Glutamatergic neuron (in vitro differentiated cells): Measurements from ENCODE around the gene MOGAT2. TPM values are rescaled to one million over a fixed set of nuclear protein-coding genes. Genes with fewer than 3 reads are reported as not detected.

Experiments
- DNase-seq: peaks from one replicate; pipeline ENCODE4 v3.0.0; 2022
- H3K27ac Mint-ChIP-seq: one replicate; pipeline ENCODE4 v1.8.0; 2020; ENCODE audit warnings: mild to moderate bottlenecking, mixed read lengths, inconsistent platforms; ENCODE audit not compliant: unreplicated experiment
- H3K27me3 Mint-ChIP-seq: one replicate; pipeline ENCODE4 v1.8.0; 2020; ENCODE audit warnings: mild to moderate bottlenecking, moderate library complexity, mixed read lengths, inconsistent platforms; ENCODE audit not compliant: unreplicated experiment
- H3K36me3 Mint-ChIP-seq: one replicate; pipeline ENCODE4 v1.8.0; 2020; ENCODE audit warnings: mild to moderate bottlenecking, mixed read lengths, inconsistent platforms; ENCODE audit not compliant: unreplicated experiment
- H3K4me1 Mint-ChIP-seq: one replicate; pipeline ENCODE4 v1.8.0; 2020; ENCODE audit warnings: mild to moderate bottlenecking, low read depth, mixed read lengths, inconsistent platforms; ENCODE audit not compliant: unreplicated experiment
- H3K4me3 Mint-ChIP-seq: one replicate; pipeline ENCODE4 v1.8.0; 2020; ENCODE audit warnings: mild to moderate bottlenecking, mixed read lengths, inconsistent platforms; ENCODE audit not compliant: unreplicated experiment
- H3K9me3 Mint-ChIP-seq: one replicate; pipeline ENCODE4 v1.8.0; 2020; ENCODE audit warnings: mild to moderate bottlenecking, moderate library complexity, mixed read lengths, inconsistent platforms; ENCODE audit not compliant: unreplicated experiment
- CTCF ChIP-seq: fragments of 200-600 bp; sonication (generic); IDR thresholded peaks from one replicate; pipeline ENCODE4 v1.5.0; 2021; ENCODE audit not compliant: partially characterized antibody, unreplicated experiment
- long read RNA-seq: library from polyadenylated mRNA; unstranded; transcript quantifications from one replicate; pipeline ENCODE4 v2.0.0, GENCODE V29; 2020; ENCODE audit not compliant: unreplicated experiment
- total RNA-seq: library from RNA; stranded (reverse); fragmentation: NEBNext Ultra II Directional; extraction: Animal tissue kit (Norgen Biotek cat#: 25700); gene quantifications from one replicate; pipeline ENCODE4 v1.2.1, GENCODE V29; 2021; ENCODE audit not compliant: unreplicated experiment

The MOGAT2 gene
- not detected for total RNA-seq
- long read RNA-seq, result 0 reads

GRCh38 chr11:75717608-75718418, at the start of gene MOGAT2:
TSS of gene MOGAT2 (plus strand) at chr11:75717838. CDS start at chr11:75717889, 51 bp downstream.
- H3K4me1 Mint-ChIP-seq, result no peaks in the 10 kb centered on the region
- H3K9me3 Mint-ChIP-seq, result peaks cover 4% of the 10 kb centered on the region
- H3K27me3 Mint-ChIP-seq, result peaks cover 7% of the 10 kb centered on the region

GRCh38 chr11:75668451-75669297, 49.0 kb upstream of the MOGAT2 start, which contains the start of gene MAP6:
TSS of gene MAP6 (minus strand) at chr11:75669038. CDS start at chr11:75668369, 669 bp downstream.
- Mint-ChIP-seq H3K9me3 (peaks cover 21% of the 10 kb centered on the region), H3K4me1 (peaks cover 21% of the 10 kb centered on the region), H3K36me3 (peaks cover 6% of the 10 kb centered on the region), H3K27ac (peak within 1 kb of the TSS; percentile 98), H3K4me3 (peak within 1 kb of the TSS; percentile 99), H3K27me3 (peaks cover 12% of the 10 kb centered on the region)
- no peak for TF ChIP-seq CTCF
- peak; percentile 89 for DNase-seq

More at GRCh38 chr11:75717608-75718418, at the start of gene MOGAT2:
- Mint-ChIP-seq H3K36me3 (peaks cover 6% of the 10 kb centered on the region), H3K4me3 (no peak within 1 kb of the TSS), H3K27ac (no peak within 1 kb of the TSS)
- DNase-seq, result no peak
- no peak for TF ChIP-seq CTCF

- Mint-ChIP-seq H3K36me3 (no peaks in the 10 kb centered on the region), H3K4me1 (no peaks in the 10 kb centered on the region), H3K4me3 (no peak overlapping the region), H3K27ac (no peak overlapping the region), H3K27me3 (peaks cover 4% of the 10 kb centered on the region), H3K9me3 (peaks cover 4% of the 10 kb centered on the region)
- no peak for TF ChIP-seq CTCF
- DNase-seq, result no peak
These were observed 43.6 kb upstream of the MOGAT2 start for GRCh38 chr11:75673977-75674582.

- Mint-ChIP-seq H3K27me3 (peaks cover 4% of the 10 kb centered on the region), H3K4me3 (no peak overlapping the region), H3K9me3 (no peaks in the 10 kb centered on the region), H3K4me1 (no peaks in the 10 kb centered on the region), H3K27ac (no peak overlapping the region), H3K36me3 (peaks cover 2% of the 10 kb centered on the region)
- no peak for TF ChIP-seq CTCF
- no peak for DNase-seq
These were observed 40.4 kb upstream of the MOGAT2 start for GRCh38 chr11:75677275-75677674.
